Bronchial epithelial cell (primary cell): ENCODE measurements around the gene PODXL2. TPM values are rescaled to one million over a fixed set of nuclear protein-coding genes. Genes with fewer than 3 reads are reported as not detected.
A peak's percentile ranks its signal among the peaks of the same experiment; 100 is the strongest.

Experiments used
- DNase-seq: peaks from one replicate; pipeline ENCODE4 v3.0.0-alpha.2; 2010; ENCODE audit warnings: low read depth
- FAIRE-seq: peaks from 2 replicates; lab custom pipeline; 2011; peaks lifted over from hg19 to GRCh38; lab: Jason Lieb, UNC
- H3K27me3 ChIP-seq: 2 replicates; pipeline ENCODE4 v1.5.1; 2011; ENCODE audit warnings: low read length; ENCODE audit not compliant: control insufficient read depth, insufficient read depth
- H3K36me3 ChIP-seq: 2 replicates; pipeline ENCODE4 v1.5.1; 2011; ENCODE audit warnings: low read length; ENCODE audit not compliant: control insufficient read depth, insufficient read depth
- H3K4me3 ChIP-seq: 2 replicates; pipeline ENCODE4 v1.5.1; 2011; ENCODE audit warnings: mild to moderate bottlenecking, low read depth, low read length, control low read depth
- total RNA-seq: library from RNA; depleted of rRNA; stranded (reverse); fragments of >200 nt; gene quantifications from 2 replicates; pipeline ENCODE4 v1.2.1, GENCODE V29; 2014
- TF ChIP-seq, protein P1 (sequence below): IDR thresholded peaks from 2 replicates; pipeline ENCODE4 v1.5.1; 2011; ENCODE audit warnings: mild to moderate bottlenecking, moderate library complexity, low read length, control low read depth, inconsistent platforms; ENCODE audit not compliant: insufficient read depth, severe bottlenecking

PODXL2 gene
- total RNA-seq, 1 donor from 2014 or later, result 3.4 TPM

- no peaks in the 10 kb centered on the region for H3K36me3 ChIP-seq
- DNase-seq, result no peak
- TF ChIP-seq, protein P1, sequence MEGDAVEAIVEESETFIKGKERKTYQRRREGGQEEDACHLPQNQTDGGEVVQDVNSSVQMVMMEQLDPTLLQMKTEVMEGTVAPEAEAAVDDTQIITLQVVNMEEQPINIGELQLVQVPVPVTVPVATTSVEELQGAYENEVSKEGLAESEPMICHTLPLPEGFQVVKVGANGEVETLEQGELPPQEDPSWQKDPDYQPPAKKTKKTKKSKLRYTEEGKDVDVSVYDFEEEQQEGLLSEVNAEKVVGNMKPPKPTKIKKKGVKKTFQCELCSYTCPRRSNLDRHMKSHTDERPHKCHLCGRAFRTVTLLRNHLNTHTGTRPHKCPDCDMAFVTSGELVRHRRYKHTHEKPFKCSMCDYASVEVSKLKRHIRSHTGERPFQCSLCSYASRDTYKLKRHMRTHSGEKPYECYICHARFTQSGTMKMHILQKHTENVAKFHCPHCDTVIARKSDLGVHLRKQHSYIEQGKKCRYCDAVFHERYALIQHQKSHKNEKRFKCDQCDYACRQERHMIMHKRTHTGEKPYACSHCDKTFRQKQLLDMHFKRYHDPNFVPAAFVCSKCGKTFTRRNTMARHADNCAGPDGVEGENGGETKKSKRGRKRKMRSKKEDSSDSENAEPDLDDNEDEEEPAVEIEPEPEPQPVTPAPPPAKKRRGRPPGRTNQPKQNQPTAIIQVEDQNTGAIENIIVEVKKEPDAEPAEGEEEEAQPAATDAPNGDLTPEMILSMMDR, result no peak
- no peak for FAIRE-seq
- no peak overlapping the region for H3K4me3 ChIP-seq
- H3K27me3 ChIP-seq, result no peaks in the 10 kb centered on the region
These were observed 35.8 kb upstream of the PODXL2 start for GRCh38 chr3:127593178-127593577.

DNA sequence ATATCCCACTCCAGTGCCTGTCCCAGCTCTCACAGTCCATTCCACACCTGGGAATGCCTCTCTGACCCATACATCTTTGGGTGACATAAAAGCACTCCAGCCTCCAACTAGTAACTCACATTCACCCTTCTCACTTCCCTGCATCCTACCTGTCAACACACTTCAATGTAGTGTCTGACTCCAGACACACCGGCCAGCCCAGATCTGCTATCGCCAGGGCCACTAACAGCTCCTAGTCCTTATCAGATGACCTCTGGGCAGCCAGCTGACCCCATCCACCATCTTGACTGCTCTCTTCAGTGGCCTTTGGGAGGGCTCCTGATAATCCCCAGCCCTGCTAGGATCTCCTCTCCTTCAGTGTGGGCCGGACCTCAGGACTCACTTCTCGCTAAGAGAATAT, 33.7 kb upstream of the PODXL2 start:
- Histone ChIP-seq H3K27me3 (no peaks in the 10 kb centered on the region), H3K4me3 (no peak overlapping the region), H3K36me3 (no peaks in the 10 kb centered on the region)
- FAIRE-seq (no peak), DNase-seq (no peak)
- TF ChIP-seq, protein P1, result no peak

DNA sequence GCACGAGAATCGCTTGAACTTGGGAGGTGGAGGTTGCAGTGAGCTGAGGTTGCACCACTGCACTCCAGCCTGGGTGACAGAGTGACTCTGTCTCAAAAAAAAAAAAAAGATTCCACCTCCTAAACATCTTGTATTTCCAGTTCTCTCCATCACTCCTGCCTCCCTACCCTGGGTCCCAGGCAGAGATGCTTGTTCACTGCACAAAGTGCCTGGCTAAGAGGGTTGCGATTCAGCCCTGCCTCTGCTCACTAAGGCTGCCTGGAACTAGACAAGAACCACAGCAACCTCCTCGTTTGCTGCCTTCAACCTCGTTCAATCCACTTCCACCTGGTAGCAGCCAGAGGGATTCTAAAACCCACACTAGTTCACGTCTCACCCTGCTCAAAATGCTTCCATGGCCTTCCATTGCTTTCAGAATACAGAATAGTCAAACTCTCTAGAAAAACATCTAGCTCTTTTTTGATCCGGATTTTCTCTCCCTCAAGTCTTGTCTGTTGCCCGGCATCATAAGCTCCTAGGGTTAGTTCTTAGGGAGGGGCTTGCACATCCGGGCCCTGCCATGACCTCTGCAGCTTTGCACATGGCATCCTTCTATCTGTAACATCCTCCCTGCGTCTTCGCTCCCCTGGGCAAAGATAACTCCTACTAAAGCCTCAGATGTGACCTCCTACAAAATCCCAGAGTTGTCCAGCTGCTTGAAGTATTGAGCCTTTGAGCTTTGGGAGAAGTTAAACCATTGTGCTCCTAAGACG, 31.8 kb upstream of the PODXL2 start:
- DNase-seq, result no peak
- H3K4me3 ChIP-seq, result no peak overlapping the region
- H3K27me3 ChIP-seq, result no peaks in the 10 kb centered on the region
- no peak for FAIRE-seq
- TF ChIP-seq, protein P1, result no peak
- no peaks in the 10 kb centered on the region for H3K36me3 ChIP-seq

- no peak for DNase-seq
- Histone ChIP-seq H3K36me3 (no peaks in the 10 kb centered on the region), H3K27me3 (no peaks in the 10 kb centered on the region), H3K4me3 (peak overlapping the region; percentile 55)
- TF ChIP-seq, protein P1, result no peak
- FAIRE-seq, result no peak
These were observed 30.0 kb upstream of the PODXL2 start for GRCh38 chr3:127598841-127599570.

- Histone ChIP-seq H3K27me3 (no peaks in the 10 kb centered on the region), H3K4me3 (no peak overlapping the region), H3K36me3 (peaks cover 2% of the 10 kb centered on the region)
- TF ChIP-seq, protein P1, result no peak
- FAIRE-seq, result no peak
- DNase-seq, result no peak
These were observed 28.1 kb upstream of the PODXL2 start for GRCh38 chr3:127600749-127601456.
